SK-N-DZ (cell line): ENCODE data around the gene KIF6.
"Not testable (repeated sequence)": the region's sequence is repeated elsewhere in the genome, so short reads cannot be mapped to it uniquely, and the experiment has no call there.

Source experiments
- DNase-seq: peaks from one replicate; pipeline ENCODE4 v3.0.0-alpha.2; 2015; ENCODE audit warnings: low spot score

Gene KIF6

GRCh38 chr6:39508515-39508914 lies 216.7 kb downstream of the KIF6 start:
- no peak for DNase-seq

GRCh38 chr6:39507331-39507998 lies 217.7 kb downstream of the KIF6 start:
- no peak for DNase-seq

- DNase-seq = not testable (repeated sequence)
These were observed 222.7 kb downstream of the KIF6 start for GRCh38 chr6:39502362-39502955.

- no peak for DNase-seq
These were observed 226.2 kb downstream of the KIF6 start for GRCh38 chr6:39499053-39499452.

- DNase-seq = no peak
These were observed 227.1 kb downstream of the KIF6 start for GRCh38 chr6:39498096-39498495.

GRCh38 chr6:39496915-39497314 lies 228.3 kb downstream of the KIF6 start:
- no peak for DNase-seq

GRCh38 chr6:39496456-39496855 lies 228.8 kb downstream of the KIF6 start:
- DNase-seq = no peak

GRCh38 chr6:39495640-39496039 lies 229.6 kb downstream of the KIF6 start:
- no peak for DNase-seq

GRCh38 chr6:39494998-39495397 lies 230.2 kb downstream of the KIF6 start:
- DNase-seq = no peak

GRCh38 chr6:39493777-39494176 lies 231.4 kb downstream of the KIF6 start:
- no peak for DNase-seq

GRCh38 chr6:39493174-39493573 lies 232.0 kb downstream of the KIF6 start:
- no peak for DNase-seq

GRCh38 chr6:39490108-39490507 lies 235.1 kb downstream of the KIF6 start:
- no peak for DNase-seq

GRCh38 chr6:39488255-39488879 lies 236.8 kb downstream of the KIF6 start:
- DNase-seq = no peak

GRCh38 chr6:39484276-39484675 lies 240.9 kb downstream of the KIF6 start:
- no peak for DNase-seq

GRCh38 chr6:39479819-39480218 lies 245.4 kb downstream of the KIF6 start:
- not testable (repeated sequence) for DNase-seq

- DNase-seq = no peak
These were observed 248.5 kb downstream of the KIF6 start for GRCh38 chr6:39476670-39477069.

GRCh38 chr6:39476151-39476550 lies 249.1 kb downstream of the KIF6 start:
- DNase-seq = no peak

- no peak for DNase-seq
These were observed 253.1 kb downstream of the KIF6 start for GRCh38 chr6:39471954-39472659.

GRCh38 chr6:39470506-39470905 lies 254.7 kb downstream of the KIF6 start:
- no peak for DNase-seq

GRCh38 chr6:39468385-39468784 lies 256.8 kb downstream of the KIF6 start:
- no peak for DNase-seq

GRCh38 chr6:39466631-39467030 lies 258.6 kb downstream of the KIF6 start:
- DNase-seq = no peak

- DNase-seq = no peak
These were observed 259.7 kb downstream of the KIF6 start for GRCh38 chr6:39465539-39465938.

- DNase-seq = no peak
These were observed 261.1 kb downstream of the KIF6 start for GRCh38 chr6:39464067-39464466.
